Lower leg skin (tissue), 4 donors: Measurements from ENCODE around the gene CACNB2. TPM values are rescaled to one million over a fixed set of nuclear protein-coding genes. Genes with fewer than 3 reads are reported as not detected.

ENCODE experiments used
- DNase-seq, 2 donors: peaks; one replicate each; pipeline ENCODE4 v3.0.0-alpha.2; 2019; ENCODE audit warnings: low spot score in 2 of 2
- H3K4me3 ChIP-seq: fragments of 200-600 bp; sonication (generic); 2 replicates; pipeline ENCODE4 v1.5.1; 2017; ENCODE audit warnings: mild to moderate bottlenecking, low read depth; ENCODE audit not compliant: poor library complexity, severe bottlenecking
- CTCF ChIP-seq, 3 donors: fragments of 450-650 bp; IDR thresholded peaks; one replicate each; pipeline ENCODE4 v1.5.1; 2016; ENCODE audit warnings: antibody characterized with exemption in 3 of 3, mild to moderate bottlenecking in 3 of 3, moderate library complexity in 2 of 3
- POLR2A ChIP-seq, 2 donors: fragments of 450-650 bp; IDR thresholded peaks; one replicate each; pipeline ENCODE4 v1.6.1; 2016 to 2017; ENCODE audit warnings: antibody characterized with exemption in 2 of 2, mild to moderate bottlenecking in 1 of 2, moderate library complexity in 1 of 2
- WGBS, 2 donors: methylation state at CpG; one replicate each; pipeline ENCODE4 v1.1.5; 2018; 5-methylcytosine and 5-hydroxymethylcytosine counted together
- intact Hi-C: fragments of 100-400 bp; cut with DNase I; formaldehyde crosslinking; loops from one replicate; pipeline ENCODE4 v1.15.0; 2023; ENCODE audit warnings: low total_unique reads
- total RNA-seq, 4 donors: library from RNA; depleted of rRNA; stranded (reverse); fragments of >200 nt; gene quantifications; one replicate each; pipeline ENCODE4 v1.1.0, GENCODE V29; 2016

The CACNB2 gene
- total RNA-seq, 4 donors from 2014 or later = 3.6 to 7.6 (median 6.1) TPM

- TF ChIP-seq CTCF (IDR thresholded peaks at IDR 0.05) = no peak
- no peak for TF ChIP-seq POLR2A (IDR thresholded peaks at IDR 0.05)
- intact Hi-C loops = no loop called here
- no peak for DNase-seq
- 94 to 95% methylated on average over 3 of the region's 3 CpGs for WGBS, 2 donors
- H3K4me3 ChIP-seq = no peak overlapping the region
These were observed 179.4 kb downstream of the CACNB2 start for GRCh38 chr10:18319628-18320027.

DNA sequence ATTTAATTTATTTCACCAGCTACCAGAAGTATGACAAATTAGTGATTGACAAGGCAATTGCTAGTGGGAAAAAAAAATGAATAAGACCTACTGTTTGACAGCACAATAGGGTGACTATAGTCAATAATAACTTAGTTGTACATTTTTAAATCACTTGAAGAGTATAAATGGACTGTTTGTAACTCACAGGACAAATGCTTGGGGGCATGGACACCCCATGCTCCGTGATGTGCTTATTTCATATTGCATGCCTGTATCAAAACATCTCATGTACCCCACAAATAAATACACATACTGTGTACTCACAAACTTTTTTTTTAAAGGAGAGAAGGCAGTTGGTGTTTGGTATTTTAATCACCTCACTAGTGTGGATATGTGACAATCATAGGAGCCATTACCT is 181.1 kb downstream of the CACNB2 start:
- WGBS, 2 donors = 73 to 84% methylated on average over 1 of the region's 1 CpG
- no peak for DNase-seq
- TF ChIP-seq CTCF (IDR thresholded peaks at IDR 0.05) (no peak), POLR2A (IDR thresholded peaks at IDR 0.05) (no peak)
- H3K4me3 ChIP-seq = no peak overlapping the region
- intact Hi-C loops = no loop called here

GRCh38 chr10:18323916-18324315 is 183.7 kb downstream of the CACNB2 start:
- no peak overlapping the region for H3K4me3 ChIP-seq
- intact Hi-C loops = no loop called here
- 83 to 88% methylated on average over 2 of the region's 2 CpGs for WGBS, 2 donors
- DNase-seq = no peak
- no peak for TF ChIP-seq POLR2A (IDR thresholded peaks at IDR 0.05)
- no peak for TF ChIP-seq CTCF (IDR thresholded peaks at IDR 0.05)

- intact Hi-C loops = no loop called here
- H3K4me3 ChIP-seq = no peak overlapping the region
- TF ChIP-seq POLR2A (IDR thresholded peaks at IDR 0.05) (no peak), CTCF (IDR thresholded peaks at IDR 0.05) (no peak)
- DNase-seq = no peak
These were observed 185.2 kb downstream of the CACNB2 start for GRCh38 chr10:18325410-18325809.

GRCh38 chr10:18325889-18326531 is 185.8 kb downstream of the CACNB2 start:
- TF ChIP-seq CTCF (IDR thresholded peaks at IDR 0.05) (no peak), POLR2A (IDR thresholded peaks at IDR 0.05) (no peak)
- WGBS, 2 donors = 78 to 81% methylated on average over 5 of the region's 5 CpGs
- no peak for DNase-seq
- no peak overlapping the region for H3K4me3 ChIP-seq
- intact Hi-C loops = no loop called here

DNA sequence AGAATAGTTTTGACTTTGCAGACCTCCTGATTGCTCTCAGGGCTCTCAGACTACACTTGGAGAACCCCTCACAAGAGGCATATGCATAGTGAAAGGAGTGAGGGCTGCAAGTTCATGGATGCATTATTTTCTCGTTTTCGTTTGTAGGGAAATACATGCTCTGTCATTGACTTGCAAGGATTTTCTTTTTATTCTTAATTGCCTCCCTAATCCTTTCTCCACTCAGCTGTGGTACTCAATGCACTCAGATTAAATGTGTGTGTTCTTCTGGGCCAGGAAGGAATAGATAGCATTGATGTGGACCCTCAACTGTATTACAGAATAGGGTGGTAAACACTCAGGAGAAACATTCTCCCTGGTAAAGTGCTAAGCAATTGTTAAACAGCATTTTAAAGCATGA is 188.7 kb downstream of the CACNB2 start:
- TF ChIP-seq CTCF (IDR thresholded peaks at IDR 0.05) = no peak
- TF ChIP-seq POLR2A (IDR thresholded peaks at IDR 0.05) = no peak
- H3K4me3 ChIP-seq = no peak overlapping the region
- no peak for DNase-seq
- intact Hi-C loops = no loop called here
- 92 to 98% methylated on average over 2 of the region's 2 CpGs for WGBS, 2 donors
